Effector memory CD4-positive, alpha-beta T cell (primary cell): Measurements from ENCODE around the gene DISC1.

Source experiments
- DNase-seq, 3 donors: peaks; one replicate each; pipeline ENCODE4 v3.0.0-alpha.2; 2020
- H3K27ac ChIP-seq: 2 replicates; pipeline ENCODE4 v1.7.0; 2013; ENCODE audit warnings: mild to moderate bottlenecking, low read length, moderate library complexity; ENCODE audit not compliant: insufficient read depth, poor library complexity, severe bottlenecking
- H3K27me3 ChIP-seq: replicated peaks from 2 replicates; pipeline ENCODE4 v1.7.0; 2013; ENCODE audit warnings: mild to moderate bottlenecking, low read length; ENCODE audit not compliant: insufficient read depth, control insufficient read depth, poor library complexity, severe bottlenecking
- H3K36me3 ChIP-seq: 2 replicates; pipeline ENCODE4 v1.7.0; 2013; ENCODE audit warnings: mild to moderate bottlenecking, low read length, moderate library complexity; ENCODE audit not compliant: control insufficient read depth, insufficient read depth
- H3K4me1 ChIP-seq: 2 replicates; pipeline ENCODE4 v1.7.0; 2013; ENCODE audit warnings: low read length, mild to moderate bottlenecking; ENCODE audit not compliant: control insufficient read depth, insufficient read depth, poor library complexity, severe bottlenecking
- H3K4me3 ChIP-seq: 2 replicates; pipeline ENCODE4 v1.7.0; 2013; ENCODE audit warnings: low read length, low read depth, mild to moderate bottlenecking; ENCODE audit not compliant: insufficient read depth, poor library complexity, severe bottlenecking
- H3K9me3 ChIP-seq: 2 replicates; pipeline ENCODE4 v1.7.0; 2013; ENCODE audit warnings: mild to moderate bottlenecking, low read length, moderate library complexity; ENCODE audit not compliant: control insufficient read depth

The DISC1 gene

DNA sequence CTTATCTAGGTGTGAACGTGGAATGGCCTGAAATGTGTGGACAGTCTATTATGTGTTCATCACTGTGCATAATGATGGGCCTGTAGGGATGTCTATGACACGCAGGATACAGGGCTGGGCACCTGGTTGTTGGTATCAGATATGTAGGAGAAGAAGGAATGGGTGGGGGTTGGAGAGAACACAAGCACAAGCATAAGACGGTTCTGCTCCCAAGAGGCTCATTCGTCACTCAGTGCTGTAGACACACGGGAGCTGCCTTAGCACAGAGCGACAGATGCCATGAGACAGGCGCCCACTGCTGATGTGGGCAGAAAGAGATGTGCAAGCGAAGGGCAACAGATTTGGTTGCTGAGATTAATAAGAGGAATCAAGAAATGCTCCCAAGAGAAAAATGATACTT is 256.2 kb downstream of the DISC1 start:
- DNase-seq, result no peak
- no peaks in the 10 kb centered on the region for H3K27me3 ChIP-seq
- no peaks in the 10 kb centered on the region for H3K36me3 ChIP-seq

DNA sequence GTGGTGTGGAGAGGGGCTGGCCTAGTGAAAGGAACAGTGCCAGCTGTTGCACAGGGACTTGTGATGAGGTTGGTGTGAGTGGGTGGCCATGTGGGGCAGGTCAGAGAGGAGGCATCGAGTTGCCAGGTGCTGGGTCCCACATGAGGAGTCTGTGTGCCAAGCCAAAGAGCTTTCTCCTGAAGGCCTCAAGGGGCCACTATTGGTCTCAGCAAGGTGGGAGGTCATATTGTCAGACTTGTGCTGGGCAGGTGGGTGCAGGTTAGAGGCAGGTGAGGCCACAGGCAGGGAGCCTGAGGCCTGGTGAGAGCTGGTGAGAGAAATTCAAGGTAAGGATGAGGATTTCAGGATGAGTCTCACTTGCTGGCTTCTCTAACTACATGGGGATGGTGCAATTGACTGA is 256.8 kb downstream of the DISC1 start:
- no peaks in the 10 kb centered on the region for H3K9me3 ChIP-seq
- H3K4me3 ChIP-seq, result no peak overlapping the region
- no peak for DNase-seq

More for the DNA sequence above, 256.2 kb downstream of the DISC1 start:
- no peak overlapping the region for H3K4me3 ChIP-seq
- H3K9me3 ChIP-seq, result no peaks in the 10 kb centered on the region
- no peak overlapping the region for H3K27ac ChIP-seq
- no peaks in the 10 kb centered on the region for H3K4me1 ChIP-seq

DNA sequence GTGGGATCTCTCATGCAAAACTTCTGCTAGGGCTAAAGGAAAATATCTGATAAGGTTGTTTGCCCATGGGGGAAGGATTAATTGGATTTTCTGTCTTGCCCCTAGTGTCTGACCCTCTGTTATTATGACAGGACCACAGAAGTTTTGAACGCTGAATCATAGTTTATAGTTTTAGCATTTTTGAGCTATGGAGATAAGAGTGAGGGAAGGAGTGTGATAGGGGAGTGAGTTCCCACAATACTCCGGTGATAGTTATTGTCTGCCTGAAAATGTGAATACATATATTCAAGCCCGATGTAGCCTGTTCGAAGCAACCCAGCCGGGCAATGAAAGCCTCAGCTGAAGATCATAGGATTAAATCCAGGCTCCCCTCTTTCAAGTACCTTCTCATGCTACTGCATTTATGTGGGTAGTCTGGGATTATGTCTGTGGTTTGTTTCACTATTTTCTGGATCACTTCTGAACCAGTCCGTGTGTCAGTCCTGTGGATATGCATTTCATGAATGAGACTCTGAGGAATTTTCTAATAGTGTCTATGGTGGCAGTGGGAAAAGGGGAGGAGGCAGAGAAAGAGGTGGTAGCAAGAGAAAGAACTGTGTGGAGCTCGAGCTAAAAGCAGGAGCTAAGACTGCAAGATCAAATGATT is 258.7 kb downstream of the DISC1 start:
- no peak overlapping the region for H3K27ac ChIP-seq
- H3K4me3 ChIP-seq, result no peak overlapping the region
- H3K36me3 ChIP-seq, result no peaks in the 10 kb centered on the region
- no peaks in the 10 kb centered on the region for H3K27me3 ChIP-seq
- H3K9me3 ChIP-seq, result no peaks in the 10 kb centered on the region
- DNase-seq, result no peak
- H3K4me1 ChIP-seq, result no peaks in the 10 kb centered on the region

More for the DNA sequence above, 256.8 kb downstream of the DISC1 start:
- Histone ChIP-seq H3K36me3 (no peaks in the 10 kb centered on the region), H3K27me3 (no peaks in the 10 kb centered on the region), H3K4me1 (no peaks in the 10 kb centered on the region), H3K27ac (no peak overlapping the region)

DNA sequence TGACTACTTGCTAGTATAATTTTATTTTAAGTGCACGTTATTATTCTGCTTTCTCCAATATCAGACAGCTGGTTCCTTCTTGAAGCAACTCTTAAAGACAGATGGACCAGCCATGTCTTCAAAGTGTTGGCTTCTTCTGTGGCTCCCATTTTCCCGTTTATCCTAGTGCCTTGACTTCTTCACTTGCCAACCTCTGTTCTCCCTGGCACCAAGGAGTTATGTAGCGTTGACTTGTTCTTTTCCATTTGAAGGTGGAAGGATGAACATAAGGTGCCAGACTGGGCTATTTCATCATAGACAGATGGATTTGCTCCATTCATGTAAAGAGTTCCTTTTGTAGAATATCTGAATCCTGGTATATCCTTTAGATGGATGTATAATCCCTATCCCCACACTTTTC is 260.6 kb downstream of the DISC1 start:
- Histone ChIP-seq H3K4me1 (no peaks in the 10 kb centered on the region), H3K4me3 (no peak overlapping the region), H3K27me3 (no peaks in the 10 kb centered on the region), H3K9me3 (no peaks in the 10 kb centered on the region), H3K36me3 (no peaks in the 10 kb centered on the region), H3K27ac (no peak overlapping the region)
- DNase-seq, result no peak

DNA sequence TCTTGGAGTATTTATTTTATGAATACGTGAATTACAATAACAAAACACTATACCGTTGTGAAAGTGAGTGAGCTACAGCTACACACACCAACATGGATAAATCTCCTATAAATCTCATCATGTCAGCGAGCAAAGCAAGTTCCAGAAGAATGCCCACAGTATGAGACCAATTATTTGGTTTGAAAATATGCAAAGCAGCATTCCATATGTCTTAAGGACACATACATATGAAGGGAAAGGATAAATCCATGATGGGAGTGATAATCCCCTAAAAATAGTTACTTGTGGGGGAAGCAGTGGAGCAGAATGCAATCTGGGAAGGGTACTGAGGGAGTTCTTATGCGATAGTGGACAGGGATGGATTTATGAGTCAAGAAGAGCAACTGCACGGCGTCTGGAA is 261.3 kb downstream of the DISC1 start:
- Histone ChIP-seq H3K4me3 (no peak overlapping the region), H3K36me3 (no peaks in the 10 kb centered on the region), H3K27me3 (no peaks in the 10 kb centered on the region), H3K9me3 (no peaks in the 10 kb centered on the region), H3K4me1 (no peaks in the 10 kb centered on the region), H3K27ac (no peak overlapping the region)
- no peak for DNase-seq

DNA sequence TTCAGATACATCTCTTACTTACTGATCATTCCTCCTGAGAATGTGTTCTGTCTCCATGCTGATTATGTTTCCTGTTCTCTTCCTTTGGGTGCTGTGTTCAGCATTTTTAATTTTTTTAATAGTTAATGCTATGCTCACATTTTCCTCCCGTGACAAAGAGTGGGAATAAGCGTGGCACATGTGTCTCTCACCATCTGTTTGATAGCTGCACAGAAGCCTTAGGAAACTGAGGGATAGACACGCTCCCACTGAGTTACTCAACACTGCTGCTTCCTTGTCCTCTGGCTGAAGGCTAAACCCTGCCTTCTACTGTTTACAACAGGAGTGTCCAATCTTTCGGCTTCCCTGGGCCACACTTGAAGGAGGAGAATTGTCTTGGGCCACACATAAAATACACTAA is 264.2 kb downstream of the DISC1 start:
- no peaks in the 10 kb centered on the region for H3K27me3 ChIP-seq
- no peak overlapping the region for H3K4me3 ChIP-seq
- no peaks in the 10 kb centered on the region for H3K4me1 ChIP-seq
- no peaks in the 10 kb centered on the region for H3K36me3 ChIP-seq
- no peak overlapping the region for H3K27ac ChIP-seq
- H3K9me3 ChIP-seq, result no peaks in the 10 kb centered on the region
- DNase-seq, result no peak

DNA sequence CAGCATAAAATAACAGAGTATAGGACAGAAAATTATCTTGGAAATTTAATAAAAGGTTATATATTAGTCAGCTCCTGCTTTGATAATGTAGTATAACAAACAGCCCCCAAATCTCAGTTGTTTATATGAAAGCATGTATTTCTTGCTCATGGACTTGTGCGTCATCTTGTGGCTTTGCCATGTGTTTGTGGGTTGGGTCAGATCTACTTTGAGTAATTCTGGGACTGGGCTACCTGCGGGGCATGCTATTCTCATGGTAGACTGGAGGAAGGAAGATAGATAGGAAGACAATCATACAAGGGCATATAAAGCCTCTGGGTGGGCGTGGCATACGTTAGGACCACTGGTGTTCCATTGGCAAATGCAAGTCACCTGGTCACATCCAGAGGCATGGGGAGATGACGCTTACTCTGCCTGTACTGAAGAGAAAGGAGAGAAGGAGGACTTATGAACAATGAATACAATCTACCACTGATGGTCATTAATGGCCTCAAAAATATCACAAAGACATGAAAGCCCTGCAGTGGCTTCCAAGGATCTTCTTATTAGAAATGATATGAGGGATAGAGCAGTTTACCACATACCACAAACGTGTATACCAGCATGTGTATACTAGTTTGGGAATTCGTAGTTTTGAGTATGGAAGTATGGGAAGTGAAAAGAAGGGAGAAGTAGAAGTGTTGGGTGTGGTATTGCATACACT is 267.0 kb downstream of the DISC1 start:
- Histone ChIP-seq H3K4me3 (no peak overlapping the region), H3K27me3 (no peaks in the 10 kb centered on the region)
- no peak for DNase-seq

DNA sequence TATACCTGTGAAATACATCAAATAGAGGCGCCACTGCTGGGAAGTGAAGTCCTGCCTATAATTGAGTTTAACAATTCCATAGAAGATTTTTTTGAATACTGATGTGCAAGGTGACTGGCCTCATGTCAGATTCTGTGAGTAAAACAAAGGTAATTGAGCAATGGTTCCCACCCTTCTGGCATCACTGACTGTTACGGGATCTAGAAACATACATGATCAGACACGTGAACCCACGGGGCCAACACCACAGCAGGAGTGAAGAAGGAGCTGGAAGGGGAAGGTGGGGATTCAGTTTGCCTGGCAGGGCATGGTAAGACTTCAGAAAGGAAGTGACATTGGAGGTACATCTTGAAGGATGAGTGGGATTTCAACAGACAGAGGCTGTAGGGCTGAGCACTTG is 270.2 kb downstream of the DISC1 start:
- Histone ChIP-seq H3K9me3 (no peaks in the 10 kb centered on the region), H3K27ac (no peak overlapping the region), H3K36me3 (no peaks in the 10 kb centered on the region)

More for the DNA sequence above, 267.0 kb downstream of the DISC1 start:
- Histone ChIP-seq H3K9me3 (no peaks in the 10 kb centered on the region), H3K27ac (no peak overlapping the region), H3K4me1 (no peaks in the 10 kb centered on the region), H3K36me3 (no peaks in the 10 kb centered on the region)

DNA sequence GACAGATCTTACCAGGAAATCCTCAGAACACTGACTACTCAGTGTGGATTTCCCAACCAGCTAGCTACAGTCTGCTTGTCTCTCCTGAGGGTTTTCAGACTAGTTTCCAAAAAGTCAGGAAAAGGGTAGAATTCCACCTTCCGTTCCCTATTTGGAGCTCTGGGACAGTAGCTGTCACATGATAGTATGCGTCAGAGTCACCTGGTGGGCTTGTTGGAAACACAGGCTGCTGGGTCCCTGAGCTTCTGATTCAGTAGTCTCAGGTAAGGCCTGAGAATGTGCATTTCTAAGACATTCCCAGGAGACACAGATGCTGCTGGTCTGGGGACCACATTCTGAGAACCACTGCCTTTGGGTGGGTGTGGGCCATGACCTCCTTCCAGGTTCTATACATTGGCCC is 272.5 kb downstream of the DISC1 start:
- Histone ChIP-seq H3K4me1 (no peaks in the 10 kb centered on the region), H3K36me3 (no peaks in the 10 kb centered on the region), H3K27me3 (no peaks in the 10 kb centered on the region), H3K27ac (no peak overlapping the region), H3K4me3 (no peak overlapping the region), H3K9me3 (no peaks in the 10 kb centered on the region)
- DNase-seq, result no peak

More for the DNA sequence above, 270.2 kb downstream of the DISC1 start:
- no peak for DNase-seq
- Histone ChIP-seq H3K4me1 (no peaks in the 10 kb centered on the region), H3K27me3 (no peaks in the 10 kb centered on the region), H3K4me3 (no peak overlapping the region)

DNA sequence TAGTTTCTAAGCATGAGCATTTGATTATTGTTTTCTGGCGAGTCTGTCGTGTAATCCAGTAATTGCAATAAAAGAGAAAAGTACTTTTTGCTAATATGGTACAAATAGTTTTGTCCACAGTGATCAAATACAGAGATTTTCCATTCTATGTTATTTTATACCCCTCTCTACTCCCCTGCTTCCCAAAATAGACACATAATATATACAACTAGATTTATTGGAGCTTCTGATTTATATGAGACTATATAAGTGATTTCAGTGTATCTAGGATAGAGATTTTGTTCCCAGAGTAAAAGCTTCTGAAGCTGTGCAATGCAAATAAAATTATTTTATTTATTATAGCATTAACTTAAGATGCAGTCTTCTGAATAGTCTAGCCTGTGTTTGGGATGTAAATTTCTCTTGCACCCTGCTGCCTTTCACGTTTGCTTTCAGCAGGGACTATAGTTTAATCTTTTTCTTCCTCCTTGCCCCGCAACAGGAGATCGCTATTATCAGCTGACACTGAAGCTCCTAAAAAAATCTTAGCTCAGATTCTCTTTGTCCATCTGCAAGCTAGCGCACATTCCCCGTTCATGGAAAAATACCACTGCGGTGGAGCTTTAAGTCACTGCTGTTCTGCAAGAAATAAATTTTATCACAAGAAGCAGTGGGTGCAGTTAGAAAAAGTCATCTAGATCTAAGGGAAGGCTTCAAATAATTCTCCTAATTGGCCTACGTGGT is 273.3 kb downstream of the DISC1 start:
- DNase-seq, result no peak
- no peak overlapping the region for H3K27ac ChIP-seq
- no peaks in the 10 kb centered on the region for H3K9me3 ChIP-seq
- H3K4me1 ChIP-seq, result no peaks in the 10 kb centered on the region
- no peaks in the 10 kb centered on the region for H3K36me3 ChIP-seq
- no peaks in the 10 kb centered on the region for H3K27me3 ChIP-seq
- H3K4me3 ChIP-seq, result no peak overlapping the region
